Caki2 (cell line): Measurements from ENCODE around the gene HSPA1A. TPM values are rescaled to one million over a fixed set of nuclear protein-coding genes. Genes with fewer than 3 reads are reported as not detected.
A peak's percentile ranks its signal among the peaks of the same experiment; 100 is the strongest.
"Not testable (repeated sequence)": the region's sequence is repeated elsewhere in the genome, so short reads cannot be mapped to it uniquely, and the experiment has no call there.

Experiments used
- DNase-seq: peaks from one replicate; pipeline ENCODE4 v3.0.0-alpha.2; 2015; ENCODE audit warnings: low read depth
- in situ Hi-C: cut with HindIII; loops from 2 replicates; pipeline ENCODE4 v1.10.0; 2016; ENCODE audit warnings: low sequenced_read_pairs, low pct_unique_long_range_greater_than_20kb, mixed read lengths
- total RNA-seq: library from RNA; depleted of rRNA; stranded (reverse); fragments of >200 nt; shearing (Covaris generic); gene quantifications from 2 replicates; pipeline ENCODE4 v1.2.3, GENCODE V29; 2014; ENCODE audit warnings: low replicate concordance

HSPA1A gene
- total RNA-seq, 1 experiment from 2014 or later: 316 TPM

DNA sequence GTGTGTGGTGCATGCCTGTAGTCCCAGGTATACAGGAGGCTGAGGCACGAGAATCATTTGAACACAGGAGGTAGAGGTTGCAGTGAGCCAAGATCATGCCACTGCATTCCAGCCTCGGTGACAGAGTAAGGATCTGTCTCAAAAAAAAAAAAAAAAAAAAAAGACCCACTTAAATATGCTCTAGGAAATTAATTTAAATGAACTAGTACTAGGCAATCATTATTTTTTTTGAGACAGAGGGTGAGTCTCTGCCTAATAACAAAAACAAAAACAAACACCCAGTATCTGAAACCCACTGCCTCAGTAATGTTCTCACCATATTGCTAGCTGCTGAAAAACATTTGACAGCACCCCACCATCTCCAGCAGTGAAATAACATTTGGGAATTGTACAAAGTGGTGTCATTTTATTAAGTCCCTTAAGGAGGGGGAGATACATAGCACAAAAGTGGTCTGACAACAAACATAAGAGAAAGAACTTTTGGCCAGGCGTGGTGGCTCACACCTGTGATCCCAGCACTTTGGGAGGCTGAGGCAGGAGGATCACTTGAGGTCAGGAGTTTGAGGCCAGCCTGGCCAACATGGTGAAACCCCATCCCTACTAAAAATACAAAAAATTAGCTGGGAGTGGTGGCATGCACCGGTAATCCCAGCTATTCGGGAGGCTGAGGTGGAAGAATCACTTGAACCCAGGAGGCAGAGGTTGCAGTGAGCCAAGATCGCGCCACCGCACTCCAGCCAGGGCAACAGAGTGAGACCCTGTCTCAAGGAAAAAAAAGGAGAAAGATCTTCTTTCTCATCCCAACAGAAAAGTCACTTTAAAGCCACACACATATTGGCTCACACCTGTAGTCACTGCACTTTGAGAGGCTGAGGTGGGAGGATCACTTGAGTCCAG, 14.1 kb upstream of the HSPA1A start:
- DNase-seq, in situ Hi-C loops: not testable (repeated sequence)

DNA sequence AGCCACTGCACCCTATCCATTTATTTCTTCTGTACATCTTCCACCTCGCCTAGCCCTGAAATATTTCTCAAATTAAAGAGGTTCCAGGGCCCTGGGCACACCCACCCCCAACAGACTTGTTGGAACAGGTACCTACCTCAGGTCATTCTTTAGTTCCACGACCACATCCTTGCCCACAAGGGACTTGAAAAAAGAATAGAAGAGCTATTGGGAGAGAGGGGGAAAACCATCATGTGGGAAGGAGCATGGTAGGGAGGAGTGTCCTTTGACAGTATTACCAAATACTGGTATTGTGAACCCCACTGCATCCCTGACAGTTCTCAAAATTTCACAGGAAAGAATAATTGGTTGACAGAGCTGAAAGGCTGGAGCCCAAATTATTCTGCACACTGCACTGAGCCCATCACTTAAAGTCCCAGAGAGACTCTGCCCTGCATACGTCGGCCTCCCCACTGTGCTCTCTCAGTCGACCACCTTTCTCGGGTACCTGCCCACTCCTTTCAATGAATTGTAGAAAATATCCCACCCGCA, 9.3 kb upstream of the HSPA1A start:
- DNase-seq: no peak
- in situ Hi-C loops: no loop called here

DNA sequence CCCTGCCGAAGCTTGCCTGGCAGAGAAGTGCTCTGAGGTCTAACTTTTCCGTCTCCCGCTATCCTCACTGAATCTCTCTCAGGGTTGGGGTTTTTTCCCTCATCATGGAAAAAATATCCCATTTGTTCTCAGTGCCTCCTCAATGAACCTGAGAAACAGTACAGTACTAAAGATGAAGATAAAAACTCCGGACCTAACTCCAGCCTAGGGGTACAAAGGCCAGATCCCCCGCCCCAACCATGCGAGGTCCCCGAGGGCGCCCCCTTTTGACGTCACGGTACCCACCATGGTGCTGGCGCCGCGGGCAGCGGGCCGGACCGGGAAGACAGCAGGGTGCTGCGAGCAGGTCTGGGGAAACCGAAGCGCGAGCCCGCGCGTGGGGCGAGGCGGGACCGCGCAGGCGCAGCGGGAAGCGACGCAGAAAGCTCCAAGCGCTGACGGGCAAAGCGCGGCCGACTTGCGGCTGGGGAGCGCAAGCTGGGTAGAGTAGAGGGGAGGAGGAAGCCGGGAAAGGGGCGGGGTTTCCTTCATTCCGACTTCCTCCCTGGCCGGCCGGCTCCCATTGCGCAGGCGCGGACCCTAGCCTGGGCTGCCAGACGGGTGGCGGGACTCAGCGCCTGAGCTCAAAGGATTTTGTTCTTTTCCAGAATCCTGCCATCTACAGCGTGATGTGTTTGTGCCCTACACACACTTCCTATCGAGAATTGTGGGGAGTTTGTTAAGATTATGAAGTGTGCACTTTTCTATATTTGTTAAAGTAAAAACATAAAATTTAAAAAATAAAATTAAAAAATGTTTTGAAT, 8.7 kb upstream of the HSPA1A start, which contains the start of gene LSM2:
Gene LSM2, minus strand, starts transcription at position 497 of the 803 bp plus-strand sequence. Its CDS starts 209 bp downstream, at position 288.
- DNase-seq: peak; percentile 97
- in situ Hi-C loops: no loop called here

DNA sequence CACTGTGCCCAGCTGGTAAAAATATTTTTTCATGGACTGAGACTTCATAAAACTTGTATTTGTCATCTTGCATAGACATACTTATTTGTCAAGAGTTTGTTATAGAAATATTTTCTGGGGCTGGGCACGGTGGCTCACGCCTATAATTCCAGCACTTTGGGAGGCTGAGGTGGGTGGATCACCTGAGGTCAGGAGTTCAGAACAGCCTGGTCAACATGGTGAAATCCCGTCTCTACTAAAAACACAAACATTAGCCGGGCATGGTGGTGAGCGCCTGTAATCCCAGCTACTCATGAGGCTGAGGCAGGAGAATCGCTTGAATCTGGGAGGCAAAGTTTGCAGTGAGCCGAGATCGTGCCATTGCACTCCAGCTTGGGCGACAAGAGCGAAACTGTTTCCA, 6.7 kb upstream of the HSPA1A start:
- DNase-seq, in situ Hi-C loops: not testable (repeated sequence)

DNA sequence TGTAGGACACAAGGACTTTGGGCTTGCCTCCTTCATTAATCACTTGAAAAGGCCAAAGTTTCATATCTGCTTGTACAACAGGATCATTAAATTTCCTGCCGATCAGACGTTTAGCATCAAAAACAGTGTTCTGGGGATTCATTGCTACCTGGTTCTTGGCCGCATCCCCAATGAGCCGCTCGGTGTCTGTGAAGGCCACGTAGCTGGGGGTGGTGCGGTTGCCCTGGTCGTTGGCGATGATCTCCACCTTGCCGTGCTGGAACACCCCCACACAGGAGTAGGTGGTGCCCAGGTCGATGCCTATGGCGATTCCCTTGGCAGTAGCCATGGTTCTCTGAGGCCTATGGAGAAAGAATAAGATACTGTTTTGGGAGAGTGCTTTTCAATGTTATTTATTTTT, 3.7 kb upstream of the HSPA1A start:
- DNase-seq: no peak
- in situ Hi-C loops: no loop called here

DNA sequence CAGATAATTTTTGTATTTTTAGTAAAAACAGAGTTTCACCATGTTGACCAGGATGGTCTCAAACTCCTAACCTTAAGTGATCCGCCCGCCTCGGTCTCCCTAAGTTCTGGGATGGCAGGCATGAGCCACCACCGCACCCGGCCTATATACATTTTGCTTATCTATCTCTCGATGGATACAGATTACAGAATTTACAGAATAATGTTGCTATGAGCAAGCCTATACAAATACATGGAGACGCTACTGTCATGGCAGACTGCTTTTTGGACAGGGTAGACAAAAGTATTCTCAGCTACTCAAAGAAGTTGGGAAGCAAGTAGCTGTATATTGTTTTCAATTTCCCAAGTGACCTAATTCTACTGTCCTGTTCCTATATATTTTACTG, 1.9 kb upstream of the HSPA1A start:
- in situ Hi-C loops: no loop called here

DNA sequence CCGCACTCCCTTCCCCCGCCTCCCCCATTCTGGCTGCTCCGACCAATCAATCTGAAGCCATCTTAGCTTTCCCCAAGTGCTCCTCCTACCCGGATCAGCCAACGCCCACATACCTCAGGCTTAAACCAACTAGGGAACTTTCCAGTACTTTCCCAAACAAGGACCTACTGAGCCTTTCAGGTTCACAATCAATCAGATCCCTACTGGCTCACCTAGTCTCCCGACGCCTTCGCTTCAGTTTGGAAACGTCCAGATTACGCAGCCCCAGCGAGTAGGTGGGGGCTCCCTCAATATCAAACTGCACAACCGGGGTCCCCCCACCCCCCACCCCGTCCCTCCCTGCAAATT, 692 bp upstream of the HSPA1A start:
- peak; percentile 96 for DNase-seq
- in situ Hi-C loops: no loop called here

More for the DNA sequence above, 1.9 kb upstream of the HSPA1A start:
- DNase-seq: no peak

DNA sequence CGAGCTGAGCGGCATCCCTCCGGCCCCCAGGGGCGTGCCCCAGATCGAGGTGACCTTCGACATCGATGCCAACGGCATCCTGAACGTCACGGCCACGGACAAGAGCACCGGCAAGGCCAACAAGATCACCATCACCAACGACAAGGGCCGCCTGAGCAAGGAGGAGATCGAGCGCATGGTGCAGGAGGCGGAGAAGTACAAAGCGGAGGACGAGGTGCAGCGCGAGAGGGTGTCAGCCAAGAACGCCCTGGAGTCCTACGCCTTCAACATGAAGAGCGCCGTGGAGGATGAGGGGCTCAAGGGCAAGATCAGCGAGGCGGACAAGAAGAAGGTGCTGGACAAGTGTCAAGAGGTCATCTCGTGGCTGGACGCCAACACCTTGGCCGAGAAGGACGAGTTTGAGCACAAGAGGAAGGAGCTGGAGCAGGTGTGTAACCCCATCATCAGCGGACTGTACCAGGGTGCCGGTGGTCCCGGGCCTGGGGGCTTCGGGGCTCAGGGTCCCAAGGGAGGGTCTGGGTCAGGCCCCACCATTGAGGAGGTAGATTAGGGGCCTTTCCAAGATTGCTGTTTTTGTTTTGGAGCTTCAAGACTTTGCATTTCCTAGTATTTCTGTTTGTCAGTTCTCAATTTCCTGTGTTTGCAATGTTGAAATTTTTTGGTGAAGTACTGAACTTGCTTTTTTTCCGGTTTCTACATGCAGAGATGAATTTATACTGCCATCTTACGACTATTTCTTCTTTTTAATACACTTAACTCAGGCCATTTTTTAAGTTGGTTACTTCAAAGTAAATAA, 2.0 kb downstream of the HSPA1A start:
- DNase-seq, in situ Hi-C loops: not testable (repeated sequence)

DNA sequence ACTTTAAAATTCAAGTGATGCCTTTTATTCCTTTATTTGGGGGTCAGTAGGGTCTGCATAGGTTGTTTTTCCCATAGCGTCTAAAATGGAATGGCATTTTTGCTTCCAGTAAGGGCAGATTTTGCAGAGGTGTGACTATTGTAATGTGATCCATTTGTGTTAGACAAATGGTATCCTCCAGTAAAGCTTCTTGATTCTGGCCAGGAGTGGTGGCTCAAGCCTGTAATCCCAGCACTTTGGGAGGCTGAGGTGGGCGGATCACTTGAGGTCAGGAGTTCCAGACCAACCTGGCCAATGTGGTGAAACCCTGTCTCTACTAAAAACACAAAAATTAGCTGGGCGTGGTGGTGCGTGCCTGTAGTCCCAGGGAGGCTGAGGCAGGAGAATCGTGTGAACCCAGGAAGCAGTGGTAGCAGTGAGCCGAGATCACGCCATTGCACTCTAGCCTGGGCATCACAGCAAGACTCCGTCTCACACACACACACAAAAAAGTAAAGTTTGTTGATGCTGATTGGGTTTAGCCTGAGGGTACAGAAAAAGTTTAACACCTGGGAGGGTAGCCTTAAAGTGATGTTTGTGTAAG, 2.7 kb downstream of the HSPA1A start:
- peak; percentile 51 for DNase-seq
- in situ Hi-C loops: not testable (repeated sequence)

DNA sequence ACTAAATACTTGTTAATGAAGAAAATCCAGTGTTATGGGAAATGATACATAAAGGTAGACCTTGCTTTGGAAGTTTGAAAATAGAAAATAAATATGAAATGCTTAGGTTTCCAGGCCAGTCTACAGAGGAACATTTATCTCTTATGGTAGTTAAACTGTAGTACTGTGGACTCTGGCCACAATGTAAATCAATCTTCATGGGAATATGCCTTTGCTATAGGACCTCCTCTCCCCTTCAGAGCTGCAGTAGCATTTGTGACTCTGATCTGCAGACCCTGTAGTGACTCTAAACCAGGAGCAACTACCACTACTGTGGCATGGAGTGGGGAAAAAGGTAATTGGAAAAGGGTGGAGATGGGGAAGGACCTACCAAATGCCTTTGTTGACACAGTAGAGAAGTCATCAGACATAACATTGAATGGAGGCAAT, 4.5 kb downstream of the HSPA1A start:
- in situ Hi-C loops: no loop called here
- DNase-seq: no peak

DNA sequence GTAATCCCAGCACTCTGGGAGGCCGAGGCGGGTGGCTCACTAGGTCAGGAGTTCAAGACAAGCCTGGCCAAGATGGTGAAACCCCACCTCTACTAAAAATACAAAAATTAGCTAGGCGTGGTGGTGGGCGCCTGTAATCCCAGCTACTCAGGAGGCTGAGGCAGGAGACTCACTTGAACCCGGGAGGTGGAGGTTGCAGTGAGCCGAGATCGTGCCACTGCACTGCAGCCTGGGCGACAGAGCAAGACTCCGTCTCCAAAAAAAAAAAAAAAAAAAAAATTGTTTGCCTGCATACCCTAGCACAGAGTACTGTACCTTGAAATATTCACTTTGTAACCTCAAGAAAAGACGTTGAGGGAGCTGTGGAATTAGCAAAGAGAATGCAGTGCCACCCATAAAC, 5.1 kb downstream of the HSPA1A start:
- in situ Hi-C loops, DNase-seq: not testable (repeated sequence)

DNA sequence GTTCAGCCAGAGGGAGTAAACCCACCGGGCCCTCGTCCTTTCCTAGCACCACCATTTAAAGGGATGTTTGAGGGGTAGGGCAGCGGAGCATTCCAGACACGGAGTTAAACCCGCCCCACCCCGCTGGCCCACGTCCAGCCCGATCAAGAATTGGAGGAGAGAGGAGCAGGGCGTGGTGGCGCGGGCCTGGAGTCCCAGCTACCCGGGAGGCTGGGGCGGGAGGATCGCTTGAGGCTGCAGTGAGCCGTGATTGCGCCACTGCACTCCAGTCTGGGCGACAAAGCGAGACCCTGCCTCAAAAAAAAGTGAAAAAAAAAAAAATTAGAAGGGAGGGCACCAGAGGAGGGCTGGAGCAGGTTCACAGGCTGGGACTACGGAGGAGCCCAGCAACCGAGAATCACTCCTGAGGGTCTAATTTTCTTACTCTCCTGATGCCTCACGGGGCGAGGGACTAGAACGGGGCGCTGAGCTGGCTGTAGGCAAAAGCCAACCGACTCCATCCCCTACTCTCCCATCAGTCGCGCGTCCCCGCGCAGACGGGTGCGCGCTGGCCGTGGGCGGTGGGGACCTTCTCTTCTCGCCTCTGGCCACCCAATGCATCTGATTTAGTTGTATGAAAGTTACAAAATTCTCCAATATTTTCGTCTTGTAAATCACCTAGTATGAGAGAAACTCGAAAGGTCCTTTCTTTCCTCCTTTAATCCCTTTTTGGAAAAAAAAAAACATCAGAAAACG, 6.1 kb downstream of the HSPA1A start:
- in situ Hi-C loops: no loop called here
- DNase-seq: peak; percentile 79

DNA sequence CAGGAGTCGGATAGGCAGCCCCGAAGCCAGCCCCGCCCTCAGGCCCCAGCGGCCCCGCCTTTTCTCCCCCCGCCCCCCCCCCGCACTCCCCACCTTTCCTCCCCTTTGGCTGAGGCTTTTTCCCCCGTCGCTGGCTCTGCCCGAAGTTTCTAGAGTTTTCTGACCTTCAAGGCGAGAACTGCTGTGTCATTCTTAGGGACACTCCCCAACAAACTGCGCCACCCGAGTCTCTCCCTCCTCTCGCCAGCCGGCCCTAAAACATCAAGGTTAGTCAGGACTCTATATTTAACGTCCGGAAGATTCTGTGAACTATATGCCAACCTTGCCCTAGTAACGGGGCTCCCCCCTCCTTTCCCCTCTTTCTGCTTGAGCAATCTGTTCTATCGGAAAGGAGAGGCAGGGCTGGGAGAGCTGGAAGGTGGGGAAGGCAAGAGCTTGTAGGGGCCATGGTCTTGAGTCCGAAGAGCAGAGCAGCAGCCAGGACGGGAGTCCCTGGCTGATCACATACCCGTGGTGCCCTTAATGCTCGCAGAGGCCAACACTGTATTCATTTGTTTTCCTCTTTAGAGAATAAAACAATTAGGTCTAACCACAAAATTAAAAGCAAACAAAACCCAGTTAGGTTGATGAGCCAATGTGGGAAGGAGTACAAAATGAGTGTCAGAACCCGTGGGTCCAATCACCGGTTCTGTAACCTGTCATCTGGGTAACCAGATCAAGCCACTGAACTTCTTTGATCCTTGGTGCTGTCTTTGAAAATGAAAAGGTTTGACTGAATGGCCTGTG, 6.9 kb downstream of the HSPA1A start:
- DNase-seq: peak; percentile 98
- in situ Hi-C loops: no loop called here

DNA sequence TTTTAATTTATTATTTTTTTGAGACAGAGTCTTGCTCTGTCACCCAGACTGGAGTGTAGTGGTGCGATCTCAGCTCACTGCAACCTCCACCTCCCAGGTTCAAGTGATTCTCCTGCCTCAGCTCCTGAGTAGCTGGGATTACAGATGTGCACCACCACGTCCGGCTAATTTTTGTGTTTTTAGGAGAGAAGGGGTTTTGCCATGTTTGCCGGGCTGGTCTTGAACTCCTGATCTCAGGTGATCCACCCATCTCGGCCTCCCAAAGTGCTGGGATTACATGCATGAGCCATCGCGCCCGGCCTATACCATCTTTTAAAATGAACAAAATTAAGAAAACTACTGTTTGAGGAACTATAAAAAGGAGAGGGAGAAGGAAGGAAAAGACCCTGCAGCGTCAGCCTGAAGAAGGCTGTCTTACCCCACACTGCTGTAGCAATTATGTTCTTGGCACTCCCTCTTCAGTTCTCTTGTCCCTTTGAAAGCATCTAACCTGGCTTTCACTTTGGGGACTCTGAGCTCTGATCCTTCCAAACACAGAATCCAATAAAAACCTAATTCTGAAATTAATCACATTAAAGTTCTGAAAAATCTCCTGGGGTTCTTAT, 8.4 kb downstream of the HSPA1A start:
- in situ Hi-C loops, DNase-seq: not testable (repeated sequence)

DNA sequence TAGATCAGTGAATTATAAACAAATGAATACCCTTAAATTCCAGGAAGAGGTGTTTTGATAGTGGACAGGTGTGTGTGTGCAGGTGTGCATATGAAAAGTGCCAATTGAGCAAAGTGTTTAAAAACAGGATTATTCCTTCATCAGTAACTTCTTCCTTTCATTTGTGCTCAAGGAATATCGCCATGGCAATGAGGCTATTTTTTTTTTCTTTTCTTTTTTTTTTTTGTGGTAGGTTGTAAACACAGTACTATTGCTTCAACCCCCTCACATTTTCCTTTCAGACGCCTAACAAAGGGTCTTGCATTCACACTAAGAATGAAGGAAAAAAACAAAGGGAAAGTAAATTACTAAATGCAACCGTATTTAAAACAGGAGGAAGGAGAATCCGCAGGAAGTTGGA, 10.2 kb downstream of the HSPA1A start:
- no peak for DNase-seq
- in situ Hi-C loops: no loop called here

DNA sequence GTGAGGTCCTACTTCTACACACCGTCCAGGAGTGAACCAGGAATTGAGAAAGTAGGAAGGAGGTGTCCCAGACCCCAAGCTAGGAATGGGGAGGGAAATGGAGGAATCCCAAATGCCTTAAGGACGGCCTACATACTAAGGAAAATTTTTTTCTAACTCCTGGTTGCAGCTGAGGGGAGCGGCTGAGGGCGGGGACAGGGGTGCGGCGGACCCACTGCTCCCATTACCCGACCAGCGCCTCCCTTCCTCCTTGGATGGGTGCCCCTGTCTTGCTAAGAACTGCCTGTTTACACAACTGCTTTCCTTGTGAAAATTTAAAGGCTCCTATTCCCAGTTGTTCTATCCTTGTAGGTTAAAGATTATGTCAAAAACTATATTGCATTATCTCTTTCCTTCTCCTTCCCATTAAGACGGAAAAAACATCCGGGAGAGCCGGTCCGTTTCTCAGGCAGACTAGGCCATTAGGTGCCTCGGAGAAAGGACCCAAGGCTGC, 11.5 kb downstream of the HSPA1A start:
- in situ Hi-C loops: no loop called here
- no peak for DNase-seq
